Suppressor macrophage treated with lipopolysaccharide for 1 hour (primary cell): ENCODE results near the gene RHD.
"Not testable (repeated sequence)": the region's sequence is repeated elsewhere in the genome, so short reads cannot be mapped to it uniquely, and the experiment has no call there.

Source experiments
- DNase-seq, 3 donors: peaks; one replicate each; pipeline ENCODE4 v3.0.0-alpha.2; 2020 to 2022

Gene RHD

DNA sequence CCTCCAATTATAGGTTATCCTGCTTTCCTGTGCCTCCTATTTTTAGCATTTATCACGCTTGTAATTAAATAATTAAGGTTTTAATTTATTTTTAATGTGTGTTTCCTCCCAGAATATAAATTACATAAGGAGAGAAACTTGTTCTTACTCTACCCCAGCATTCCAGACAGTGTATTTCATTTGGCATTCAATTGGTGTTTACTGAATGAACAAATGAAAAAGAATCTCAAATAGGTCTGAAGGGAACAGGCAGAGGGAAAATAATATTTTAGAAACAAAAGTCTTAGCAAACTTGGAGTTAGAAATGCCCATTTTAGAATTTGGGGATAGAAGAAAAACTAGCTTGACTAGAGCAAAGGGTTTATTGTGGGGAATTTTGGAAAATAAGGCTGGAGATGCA, 15.1 kb upstream of the RHD start:
- DNase-seq: no peak

DNA sequence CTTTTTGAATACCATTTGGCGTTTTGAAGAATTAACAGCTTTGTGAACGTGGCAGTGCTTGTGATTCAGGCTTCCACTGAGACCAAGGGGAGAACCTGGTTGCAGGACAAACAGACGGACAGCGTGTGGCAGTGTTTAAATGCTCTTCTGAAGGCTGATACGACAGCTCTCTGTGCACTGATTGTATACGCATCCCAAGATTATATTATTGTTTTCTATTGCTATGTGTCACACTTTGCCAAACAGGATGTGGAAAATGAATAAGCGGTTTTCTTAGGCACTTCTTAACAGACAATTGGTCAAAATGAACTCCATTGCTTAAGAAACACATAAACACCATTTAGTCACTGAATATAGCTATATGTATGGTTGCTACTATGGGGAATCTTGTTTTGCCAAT, 12.5 kb upstream of the RHD start:
- peak in 2 of 3 donors; percentile 23 to 45 for DNase-seq

DNA sequence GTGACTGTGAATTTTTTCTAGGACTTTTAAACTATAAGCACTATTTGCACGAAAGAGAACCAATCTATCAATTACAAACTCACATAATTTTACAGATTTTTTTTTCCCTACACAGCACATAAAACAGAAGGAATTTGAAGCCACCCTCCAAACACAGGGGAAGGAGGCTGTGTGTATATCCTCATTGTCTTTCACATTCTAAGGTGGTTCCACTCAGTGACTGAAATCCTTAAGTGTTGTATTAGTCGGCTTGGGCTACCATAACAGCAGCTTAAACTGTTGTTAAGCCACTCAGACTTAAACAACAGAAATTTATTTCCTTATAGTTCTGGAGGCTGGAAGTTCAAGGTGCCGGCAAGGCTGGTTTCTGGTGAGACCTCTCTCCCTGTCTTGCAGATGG, 12.0 kb upstream of the RHD start:
- not testable (repeated sequence) for DNase-seq

DNA sequence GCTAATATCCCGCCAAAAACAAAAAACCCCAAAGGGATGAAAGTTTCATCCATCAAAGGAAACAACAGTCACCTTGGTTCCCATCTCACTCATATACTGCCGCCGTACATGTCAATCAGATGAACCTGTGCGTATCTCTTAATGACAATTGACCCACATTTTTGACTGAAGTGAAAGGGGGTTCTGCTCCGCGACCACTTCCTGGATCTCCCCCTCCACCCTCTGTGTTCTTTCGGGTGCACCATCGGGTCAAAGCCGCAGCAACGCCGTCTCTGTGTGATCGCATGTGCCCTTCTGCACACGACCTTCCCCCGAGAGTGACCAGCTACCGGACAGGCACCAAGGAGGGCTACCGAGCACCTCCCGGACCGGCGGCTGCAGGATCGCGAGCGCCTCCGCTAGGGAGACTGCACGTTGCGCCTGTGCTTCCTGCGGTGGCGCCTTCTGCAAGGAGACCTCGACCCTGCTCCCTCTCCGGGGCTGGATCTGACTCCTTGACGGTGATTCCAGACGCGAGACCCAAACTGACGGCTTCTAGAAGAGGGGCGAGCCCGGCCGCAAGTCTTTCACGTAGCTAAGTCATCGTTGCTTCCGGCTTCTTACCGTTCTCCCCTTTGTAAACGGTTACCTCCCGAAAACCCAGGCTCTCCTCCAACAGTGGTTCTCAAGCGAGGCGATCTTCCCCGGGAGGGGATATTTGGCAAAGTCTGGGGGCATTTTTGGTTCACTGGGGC, 5.6 kb upstream of the RHD start:
- DNase-seq: not testable (repeated sequence)

DNA sequence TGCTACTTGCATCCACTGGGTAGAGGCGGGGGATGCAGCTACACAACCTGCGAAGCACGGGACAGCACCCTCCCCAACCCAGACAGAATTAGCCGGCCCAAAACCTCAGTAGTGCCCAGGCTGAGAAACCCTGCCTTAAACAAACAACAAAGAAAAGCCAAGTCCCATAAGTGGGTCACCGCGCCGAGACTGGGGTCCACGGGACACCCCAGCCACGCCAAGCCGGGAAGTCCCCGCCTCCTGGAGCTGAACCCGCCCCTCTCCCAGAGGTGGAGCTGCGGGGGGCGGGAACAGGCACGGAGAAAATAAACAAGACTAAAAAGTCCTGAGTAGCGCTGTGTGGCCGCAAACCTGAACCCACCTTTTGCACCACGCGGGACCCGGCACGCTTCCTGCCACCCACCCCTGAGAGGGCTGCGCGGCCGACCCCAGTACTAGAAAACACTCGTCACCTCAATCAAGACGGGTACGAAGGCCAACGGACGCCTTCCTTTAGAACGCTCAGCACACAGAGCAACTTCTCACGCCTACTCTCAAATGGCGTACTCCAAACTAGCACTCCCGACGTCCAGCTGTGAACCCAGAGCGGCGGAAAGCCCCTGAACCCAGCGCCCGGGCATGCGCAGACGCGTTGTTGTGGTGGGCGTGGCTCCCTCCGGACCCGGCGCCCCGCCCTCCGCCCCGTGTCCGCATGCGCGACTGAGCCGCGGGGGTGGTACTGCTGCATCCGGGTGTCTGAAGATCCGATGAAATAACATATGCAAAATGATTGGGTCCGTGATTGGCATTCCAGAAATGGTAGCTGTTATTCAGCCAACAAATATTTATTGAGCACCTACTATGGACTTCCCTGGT, 4.8 kb upstream of the RHD start:
- peak; percentile 70 to 87 (median 77) for DNase-seq

DNA sequence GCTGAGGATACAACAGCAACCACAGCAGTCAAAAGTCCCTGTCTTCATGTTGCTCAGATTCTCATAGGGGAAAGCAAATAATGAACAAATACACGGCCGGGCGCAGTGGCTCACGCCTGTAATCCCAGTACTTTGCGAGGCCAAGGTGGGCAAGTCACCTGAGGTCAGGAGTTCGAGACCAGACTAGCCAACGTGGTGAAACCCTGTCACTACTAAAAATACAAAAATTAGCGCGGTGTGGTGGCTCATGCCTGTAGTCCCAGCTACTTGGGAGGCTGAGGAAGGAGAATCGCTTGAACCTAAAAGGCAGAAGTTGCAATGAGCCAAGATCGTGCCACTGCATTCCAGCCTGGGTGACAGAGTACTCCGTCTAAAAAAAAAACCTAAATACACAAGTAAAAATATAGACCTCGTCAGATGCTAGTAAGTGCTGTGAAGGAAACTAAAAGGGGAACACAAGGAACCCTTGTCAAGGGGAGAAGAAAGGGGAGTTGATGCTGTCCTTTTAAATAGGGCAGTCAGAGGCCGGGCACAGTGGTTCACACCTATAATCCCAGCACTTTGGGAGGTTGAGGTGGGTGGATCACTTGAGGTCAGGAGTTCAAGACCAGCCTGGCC, 4.1 kb upstream of the RHD start:
- peak in 1 of 3 donors; percentile 54 for DNase-seq

DNA sequence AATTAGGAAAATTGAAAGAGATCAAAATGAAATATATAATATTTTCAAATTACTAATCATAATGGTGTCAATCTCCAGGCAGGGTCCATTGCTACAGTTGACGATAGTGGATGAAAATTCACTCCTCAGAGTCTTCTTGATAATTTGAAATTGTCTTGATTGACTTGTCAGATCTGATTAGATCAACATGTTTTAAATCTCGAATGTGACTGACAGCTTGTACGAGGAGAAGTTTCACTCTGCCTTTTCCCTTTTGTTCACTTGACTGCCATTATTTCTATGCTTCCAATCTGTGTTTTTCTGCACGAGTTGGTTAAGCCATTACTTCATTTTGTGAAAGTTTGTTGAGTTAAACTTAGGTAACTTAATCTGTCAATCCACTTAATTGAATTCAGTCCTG, 3.3 kb downstream of the RHD start:
- DNase-seq: not testable (repeated sequence)

DNA sequence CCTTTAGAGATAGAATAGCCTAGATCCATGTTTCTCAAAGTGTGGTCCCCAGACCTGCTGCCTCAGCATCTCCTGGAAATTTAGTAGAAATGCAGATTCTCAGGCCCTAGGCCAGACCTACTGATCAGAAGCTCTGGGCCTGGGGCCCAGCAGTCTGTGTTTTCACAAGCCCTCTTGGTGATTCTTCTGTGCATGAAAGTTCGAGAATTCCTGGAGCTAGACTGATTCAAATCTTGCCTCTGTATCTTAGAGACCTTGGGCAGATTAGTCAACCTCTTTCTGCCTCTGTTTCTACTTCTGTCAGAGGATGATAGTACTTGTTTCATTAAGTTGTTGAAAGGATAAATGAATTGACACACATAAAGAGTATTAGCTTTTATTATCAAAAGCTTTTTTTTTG, 5.0 kb downstream of the RHD start:
- not testable (repeated sequence) for DNase-seq

DNA sequence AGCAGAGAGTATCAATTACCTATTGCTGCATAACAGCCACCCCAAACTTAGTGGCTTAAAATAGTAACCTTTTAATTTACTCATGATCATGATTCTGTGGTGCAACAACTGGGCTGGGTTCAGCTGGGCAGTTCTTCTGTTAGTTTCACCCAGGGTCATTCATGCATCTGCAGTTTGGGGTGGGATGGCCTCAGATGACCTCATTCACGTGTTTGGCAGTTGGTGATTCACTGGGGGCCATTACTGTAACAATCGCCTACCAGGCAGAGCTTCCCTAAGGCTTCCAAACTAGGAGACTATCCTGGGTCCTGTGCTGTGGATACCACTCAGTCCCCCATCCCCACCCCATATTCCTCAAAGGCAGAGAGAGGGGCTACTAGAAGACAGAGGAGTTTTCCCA, 6.0 kb downstream of the RHD start:
- not testable (repeated sequence) for DNase-seq

DNA sequence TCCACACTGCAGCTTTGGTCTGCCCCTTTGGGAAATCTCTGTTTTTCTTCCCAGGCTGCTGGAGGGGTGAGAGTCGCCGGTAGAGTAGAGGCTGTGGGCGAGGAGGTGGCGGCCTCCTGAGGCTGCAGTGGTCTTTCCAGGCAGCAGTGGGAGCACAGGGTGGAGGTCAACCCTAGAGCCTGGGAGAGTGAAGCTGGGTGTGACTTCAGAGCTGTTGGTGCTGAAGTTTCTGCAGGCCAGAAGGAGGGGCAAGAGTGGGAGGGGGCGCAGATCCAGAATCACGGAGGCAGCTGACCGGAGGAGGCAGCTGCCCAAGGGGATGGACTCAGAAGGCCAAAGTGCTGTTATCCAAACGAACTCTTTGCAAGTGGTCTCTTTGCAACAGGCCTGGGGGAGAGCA, 6.5 kb downstream of the RHD start:
- DNase-seq: not testable (repeated sequence)

DNA sequence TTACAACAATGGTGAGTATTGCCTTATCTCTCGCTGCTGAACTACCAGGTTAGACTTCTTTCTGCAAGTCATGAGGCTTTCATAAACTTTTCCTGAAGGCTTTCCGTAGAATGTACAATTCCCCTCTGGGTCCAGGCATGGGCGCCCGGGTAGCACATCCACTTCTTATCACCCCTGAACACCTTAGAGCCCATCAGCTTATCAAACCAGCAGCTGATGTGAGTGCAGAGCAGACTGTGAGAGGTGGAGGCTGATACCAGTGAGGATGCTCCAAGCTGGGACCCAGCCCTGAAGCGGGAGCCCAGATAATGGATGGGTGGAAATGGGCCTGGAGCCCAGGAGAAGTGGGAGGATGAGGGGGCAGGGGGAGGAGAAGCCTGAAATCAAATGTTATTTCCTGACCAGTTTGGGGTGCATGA, 7.4 kb downstream of the RHD start:
- not testable (repeated sequence) for DNase-seq

DNA sequence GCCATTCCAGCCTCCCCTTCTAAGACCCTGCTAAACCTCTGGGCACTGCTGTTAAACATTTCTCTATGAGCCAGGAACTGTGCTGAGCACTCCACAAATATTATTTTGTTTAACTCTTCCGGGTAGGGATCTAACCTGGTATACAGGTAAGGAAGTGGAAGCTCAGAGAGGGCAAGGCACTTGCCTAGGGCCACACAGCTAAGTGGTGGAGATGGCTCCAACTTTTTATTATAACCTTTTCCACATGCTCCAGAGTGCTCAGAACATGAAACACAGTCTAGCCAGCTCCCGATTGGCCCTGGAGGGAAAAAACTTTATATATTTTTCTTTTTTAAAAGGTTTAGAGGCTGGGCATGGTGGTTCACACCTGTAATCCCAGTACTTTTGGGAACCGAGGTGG, 13.6 kb downstream of the RHD start:
- DNase-seq: not testable (repeated sequence)

DNA sequence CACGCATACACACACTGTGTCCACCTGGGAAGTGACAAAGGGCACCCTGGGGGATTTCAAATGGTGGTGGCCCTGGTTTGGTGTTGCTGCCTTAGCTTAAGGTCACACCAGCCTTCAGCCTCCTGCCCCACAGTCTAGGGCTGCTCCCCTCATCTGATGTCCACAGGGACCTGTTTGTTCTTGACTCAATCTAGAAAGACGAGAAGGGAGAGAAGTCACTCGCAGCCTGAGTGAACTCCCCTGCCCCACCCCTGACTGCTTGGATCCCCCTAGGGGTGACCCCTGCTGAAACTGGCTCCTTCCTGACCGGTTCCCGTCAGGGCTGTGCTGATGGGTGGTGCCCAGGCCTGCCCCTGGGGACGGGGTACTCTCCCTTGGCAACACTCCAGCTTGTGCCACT, 14.9 kb downstream of the RHD start:
- DNase-seq: not testable (repeated sequence)

DNA sequence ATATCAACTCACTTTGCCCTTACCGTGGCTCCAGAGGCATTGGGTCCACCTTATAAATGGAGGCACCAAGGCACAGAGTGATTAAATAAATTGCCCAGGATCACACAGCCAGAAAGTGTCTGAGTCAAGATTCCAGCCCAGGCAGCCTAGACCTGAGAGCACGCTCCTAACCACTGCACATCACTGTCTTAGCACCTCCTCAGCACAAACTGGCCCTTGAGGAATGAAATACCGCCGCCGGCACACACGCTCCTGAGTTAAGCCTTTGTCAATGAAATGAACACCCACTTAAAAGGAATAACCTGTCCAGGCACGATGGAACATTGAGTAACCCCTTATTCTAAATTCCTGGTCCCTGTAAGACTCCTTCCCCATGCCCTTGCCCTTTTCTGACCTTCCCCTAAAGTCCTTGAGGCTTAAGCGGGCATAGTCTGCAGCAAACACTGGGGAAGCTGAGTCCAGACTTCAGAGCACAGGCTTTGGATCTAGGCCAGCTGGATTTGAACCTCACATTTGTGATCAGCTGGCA, 16.3 kb downstream of the RHD start:
- not testable (repeated sequence) for DNase-seq

DNA sequence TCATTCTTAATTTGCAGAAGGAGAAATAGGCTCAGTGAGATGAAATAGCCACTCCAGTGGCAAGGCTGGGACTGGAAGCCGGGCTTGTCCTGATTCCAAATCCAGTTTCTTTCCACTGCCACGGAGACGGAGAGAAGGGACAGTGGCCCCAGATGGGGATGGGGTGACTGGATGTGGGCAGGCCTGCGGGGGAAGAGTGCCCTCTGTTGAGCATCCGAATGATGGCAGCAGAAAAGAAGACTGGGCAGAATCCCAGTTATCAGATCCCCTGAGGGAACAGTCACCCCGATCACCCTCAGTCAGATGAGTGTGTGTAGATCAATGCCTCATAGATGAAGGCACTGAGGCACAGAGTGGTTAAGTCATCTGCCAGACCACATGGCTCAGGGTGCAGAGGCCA, 17.7 kb downstream of the RHD start:
- DNase-seq: not testable (repeated sequence)

DNA sequence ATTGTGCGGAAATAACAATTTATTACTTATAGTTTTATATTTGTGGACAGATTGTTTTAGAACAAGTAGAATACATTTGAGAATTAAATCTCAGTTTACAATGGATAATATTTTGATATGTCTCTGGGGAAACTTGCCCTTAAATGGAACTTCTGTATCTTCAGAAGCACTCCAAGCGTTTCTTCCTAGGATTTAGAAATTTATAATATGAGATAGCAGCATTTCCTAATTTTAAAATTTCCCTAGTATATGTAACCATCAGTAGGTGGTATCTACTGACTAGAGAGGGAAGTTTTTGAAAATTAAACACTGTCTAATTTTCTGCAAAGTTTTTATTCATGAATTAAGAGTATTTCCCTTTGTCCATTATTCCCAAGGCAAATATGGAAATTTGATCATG, 21.1 kb downstream of the RHD start:
- DNase-seq: peak in 2 of 3 donors; percentile 16 to 62

DNA sequence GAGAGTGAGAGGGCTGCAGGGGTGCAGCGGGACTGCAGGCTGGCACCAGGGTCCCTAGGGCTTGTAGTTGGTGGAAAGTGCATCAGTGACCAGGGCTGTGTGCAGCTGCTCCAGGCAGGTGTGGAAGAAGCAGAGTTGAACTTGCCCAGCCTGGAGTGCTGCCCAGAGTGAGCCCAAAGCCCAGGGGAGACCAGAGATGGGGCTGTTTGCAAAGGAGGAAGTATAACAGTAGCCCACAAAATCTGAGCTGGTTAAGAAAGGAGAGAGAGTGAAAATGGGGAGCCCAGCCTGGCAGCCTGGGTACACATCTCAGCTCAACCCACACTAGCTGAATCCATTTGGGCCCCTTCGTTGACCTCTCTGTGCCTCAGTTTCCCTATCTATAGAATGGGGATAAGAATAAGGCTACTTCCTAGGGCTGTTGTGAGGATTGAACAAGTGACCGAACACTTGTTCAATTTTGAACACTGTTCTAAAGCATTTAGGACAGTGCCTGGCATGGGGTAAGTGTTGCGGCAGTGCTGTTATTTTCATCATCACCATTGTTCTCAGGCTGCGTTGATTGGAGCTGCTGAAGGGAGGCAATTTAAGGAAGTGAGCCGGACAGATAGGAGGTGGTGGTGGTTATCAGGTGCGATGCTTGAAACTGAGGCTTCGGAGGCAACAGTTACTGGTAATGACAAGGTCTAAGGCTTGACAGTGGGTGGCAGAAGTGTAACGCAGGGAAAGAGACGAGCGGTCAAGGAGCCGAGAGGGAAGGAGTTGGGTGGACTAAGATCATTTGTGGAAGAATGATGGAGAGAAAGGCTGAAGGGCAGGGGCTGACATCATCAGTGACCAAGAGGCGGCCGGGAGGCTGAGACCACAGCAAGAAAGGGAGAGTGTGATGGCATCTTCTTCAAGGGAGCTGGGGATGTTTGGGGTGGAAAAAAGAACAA, 22.8 kb downstream of the RHD start:
- not testable (repeated sequence) for DNase-seq

DNA sequence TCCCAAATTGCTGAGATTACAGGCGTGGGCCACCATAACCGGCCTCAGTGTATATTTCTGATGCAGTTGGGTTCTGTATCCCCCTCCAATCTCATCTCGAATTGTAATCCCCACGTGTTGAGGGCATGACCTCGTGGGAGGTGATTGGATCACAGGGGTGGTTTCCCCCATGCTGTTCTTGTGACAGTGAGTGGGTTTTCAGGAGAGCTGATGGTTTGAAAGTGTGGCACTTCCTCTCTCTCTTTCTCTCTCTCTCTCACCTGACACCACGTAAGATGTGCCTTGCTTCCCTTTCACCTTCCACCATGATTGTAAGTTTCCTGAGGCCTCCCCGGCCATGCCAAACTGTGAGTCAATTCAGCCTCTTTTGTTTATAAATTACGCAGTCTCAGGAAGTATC, 24.2 kb downstream of the RHD start:
- peak; percentile 7 to 26 (median 15) for DNase-seq

DNA sequence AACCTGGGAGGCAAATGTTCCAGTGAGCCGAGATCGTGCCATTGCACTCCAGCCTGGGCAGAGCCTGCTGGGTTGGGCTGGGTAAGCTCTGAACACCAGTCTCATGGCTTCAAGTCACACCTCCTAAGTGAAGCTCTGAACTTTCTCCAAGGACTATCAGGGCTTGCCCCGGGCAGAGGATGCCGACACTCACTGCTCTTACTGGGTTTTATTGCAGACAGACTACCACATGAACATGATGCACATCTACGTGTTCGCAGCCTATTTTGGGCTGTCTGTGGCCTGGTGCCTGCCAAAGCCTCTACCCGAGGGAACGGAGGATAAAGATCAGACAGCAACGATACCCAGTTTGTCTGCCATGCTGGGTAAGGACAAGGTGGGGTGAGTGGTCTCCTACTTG, 28.4 kb downstream of the RHD start:
- not testable (repeated sequence) for DNase-seq

DNA sequence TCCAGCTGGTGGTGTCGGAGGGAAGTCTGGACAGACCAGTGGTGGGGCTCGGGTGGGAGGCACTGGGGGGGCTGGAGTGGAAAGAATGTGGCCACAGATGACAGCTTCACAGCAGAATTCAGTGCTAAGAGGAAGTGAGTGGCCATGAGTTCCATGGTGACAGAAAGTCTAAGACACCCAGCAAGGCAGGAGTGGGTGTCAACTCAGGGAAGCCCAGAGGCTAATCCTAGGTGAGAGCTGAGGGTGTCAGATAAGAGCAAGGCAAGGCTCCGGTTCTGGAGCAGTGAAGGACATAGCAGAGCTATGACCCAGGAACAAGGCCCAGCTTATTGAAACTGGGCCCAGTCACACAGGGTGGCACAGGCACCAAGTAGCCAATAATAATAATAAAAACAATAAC, 30.0 kb downstream of the RHD start:
- peak; percentile 5 to 47 (median 20) for DNase-seq

DNA sequence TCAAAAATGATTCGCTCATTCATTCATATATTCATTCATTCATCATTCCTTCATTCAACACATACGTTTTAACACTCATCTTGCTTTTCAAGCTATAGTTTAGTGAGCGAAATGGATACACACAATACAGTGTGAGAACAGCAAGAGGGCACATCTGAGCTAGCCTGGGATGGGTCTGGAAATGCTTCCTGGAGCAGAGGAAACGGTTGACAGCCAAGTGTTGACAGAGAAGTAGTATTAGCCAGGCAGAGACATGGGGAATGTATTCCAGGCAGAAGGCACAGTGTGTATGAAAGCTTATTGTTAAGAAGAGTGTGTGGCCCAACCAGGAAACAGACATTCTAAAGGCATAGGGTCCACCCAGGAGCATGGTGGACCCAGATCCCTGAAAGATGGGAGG, 32.6 kb downstream of the RHD start:
- DNase-seq: not testable (repeated sequence)

DNA sequence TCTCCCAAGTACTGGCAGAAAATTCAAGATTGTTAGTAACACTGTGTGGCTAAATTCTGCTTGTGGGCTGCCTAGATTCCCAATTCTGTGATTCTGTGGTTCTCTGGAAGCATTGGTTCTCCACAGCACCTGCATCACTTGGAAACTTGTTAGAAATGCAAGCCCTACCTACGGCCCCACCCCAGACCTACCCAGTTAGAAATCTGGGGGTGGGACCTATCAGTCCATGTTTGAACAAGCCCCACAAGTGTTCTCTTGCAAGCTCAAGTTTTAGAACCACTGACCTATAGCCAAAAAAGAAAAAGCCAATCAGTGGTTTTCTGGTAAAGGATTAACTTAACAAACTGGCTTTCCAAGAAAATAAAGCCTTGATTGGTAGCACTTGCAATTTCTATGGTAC, 35.9 kb downstream of the RHD start:
- DNase-seq: not testable (repeated sequence)
